ENCODE measurements around the gene SYMPK.
"Not testable (repeated sequence)": the region's sequence is repeated elsewhere in the genome, so short reads cannot be mapped to it uniquely, and the experiment has no call there.

SYMPK gene

DNA sequence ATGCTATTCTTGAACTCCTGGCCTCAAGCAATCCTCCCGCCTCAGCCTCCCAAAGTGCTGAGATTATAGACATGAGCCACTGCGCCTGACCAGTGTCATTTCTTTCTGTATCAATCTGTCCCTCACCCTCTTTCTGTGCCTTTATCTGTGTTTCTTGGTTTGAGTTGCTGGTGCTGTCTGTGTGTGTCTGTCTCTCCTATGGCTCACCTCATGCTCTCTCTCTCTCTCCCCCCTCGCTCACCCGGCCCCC is 13.1 kb upstream of the SYMPK start:
- TF ChIP-seq, protein P1, sequence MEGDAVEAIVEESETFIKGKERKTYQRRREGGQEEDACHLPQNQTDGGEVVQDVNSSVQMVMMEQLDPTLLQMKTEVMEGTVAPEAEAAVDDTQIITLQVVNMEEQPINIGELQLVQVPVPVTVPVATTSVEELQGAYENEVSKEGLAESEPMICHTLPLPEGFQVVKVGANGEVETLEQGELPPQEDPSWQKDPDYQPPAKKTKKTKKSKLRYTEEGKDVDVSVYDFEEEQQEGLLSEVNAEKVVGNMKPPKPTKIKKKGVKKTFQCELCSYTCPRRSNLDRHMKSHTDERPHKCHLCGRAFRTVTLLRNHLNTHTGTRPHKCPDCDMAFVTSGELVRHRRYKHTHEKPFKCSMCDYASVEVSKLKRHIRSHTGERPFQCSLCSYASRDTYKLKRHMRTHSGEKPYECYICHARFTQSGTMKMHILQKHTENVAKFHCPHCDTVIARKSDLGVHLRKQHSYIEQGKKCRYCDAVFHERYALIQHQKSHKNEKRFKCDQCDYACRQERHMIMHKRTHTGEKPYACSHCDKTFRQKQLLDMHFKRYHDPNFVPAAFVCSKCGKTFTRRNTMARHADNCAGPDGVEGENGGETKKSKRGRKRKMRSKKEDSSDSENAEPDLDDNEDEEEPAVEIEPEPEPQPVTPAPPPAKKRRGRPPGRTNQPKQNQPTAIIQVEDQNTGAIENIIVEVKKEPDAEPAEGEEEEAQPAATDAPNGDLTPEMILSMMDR (IDR thresholded peaks at IDR 0.05), result no peak
- Histone ChIP-seq H3K9me3 (no peaks in the 10 kb centered on the region), H3K27me3 (peaks cover 89% of the 10 kb centered on the region), H3K27ac (no peak overlapping the region), H3K36me3 (no peaks in the 10 kb centered on the region), H3K4me1 (ENCODE audit: control insufficient read depth in 1 of 2, insufficient read depth in 1 of 2, low read depth in 1 of 2, low read length in 1 of 2) (no peaks in the 10 kb centered on the region), H3K4me3 (ENCODE audit: low read depth in 1 of 2, low read length in 1 of 2) (no peak overlapping the region)

DNA sequence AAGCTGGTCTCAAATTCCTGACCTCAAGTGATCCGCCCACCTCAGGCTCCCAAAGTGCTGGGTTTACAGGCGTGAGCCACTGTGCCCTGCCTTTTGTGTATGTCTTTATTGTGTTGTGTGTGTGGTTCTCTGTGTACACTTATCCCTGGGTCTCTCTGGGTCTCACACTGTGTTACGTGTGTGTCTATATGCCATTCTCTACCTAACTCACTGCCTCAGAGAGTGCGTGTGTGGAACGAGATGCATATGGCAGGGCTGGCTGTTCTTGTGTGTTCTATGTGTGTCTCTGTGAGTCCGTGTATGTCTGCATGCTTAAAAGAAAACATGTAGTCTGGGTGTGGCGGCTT is 11.6 kb upstream of the SYMPK start:
- Histone ChIP-seq H3K36me3 (no peaks in the 10 kb centered on the region), H3K4me3 (ENCODE audit: low read depth in 1 of 2, low read length in 1 of 2) (no peak overlapping the region), H3K9me3 (no peaks in the 10 kb centered on the region), H3K27me3 (peaks cover 76% of the 10 kb centered on the region), H3K4me1 (ENCODE audit: control insufficient read depth in 1 of 2, insufficient read depth in 1 of 2, low read depth in 1 of 2, low read length in 1 of 2) (no peaks in the 10 kb centered on the region), H3K27ac (no peak overlapping the region)
- TF ChIP-seq, protein P1 (IDR thresholded peaks at IDR 0.05), result no peak

DNA sequence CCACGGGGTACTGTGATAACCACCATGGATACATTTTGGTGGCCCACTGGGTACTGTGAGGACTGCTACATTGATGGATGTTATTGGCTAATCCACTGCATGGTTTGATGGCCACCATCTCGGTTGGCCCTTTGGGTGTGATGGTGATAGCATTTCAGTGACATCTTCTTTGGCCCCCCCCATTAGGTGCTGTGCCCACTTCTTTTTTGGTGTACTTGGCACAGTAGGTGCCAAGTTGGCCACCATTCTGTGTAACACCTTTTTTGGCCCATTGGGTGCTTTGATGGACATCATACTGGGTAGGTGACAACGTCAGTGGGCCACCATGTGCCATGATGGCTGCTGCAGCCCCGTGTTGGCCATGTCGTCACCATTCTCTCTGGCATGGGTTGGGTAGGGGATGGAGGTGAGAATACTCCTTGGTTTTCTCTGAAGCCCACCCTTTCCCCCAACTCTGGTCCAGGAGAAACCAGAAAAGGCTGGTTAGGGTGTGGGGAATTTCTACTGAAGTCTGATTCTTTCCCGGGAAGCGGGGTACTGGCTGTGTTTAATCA is 10.3 kb upstream of the SYMPK start:
- TF ChIP-seq, protein P1 (IDR thresholded peaks at IDR 0.05), result no peak

DNA sequence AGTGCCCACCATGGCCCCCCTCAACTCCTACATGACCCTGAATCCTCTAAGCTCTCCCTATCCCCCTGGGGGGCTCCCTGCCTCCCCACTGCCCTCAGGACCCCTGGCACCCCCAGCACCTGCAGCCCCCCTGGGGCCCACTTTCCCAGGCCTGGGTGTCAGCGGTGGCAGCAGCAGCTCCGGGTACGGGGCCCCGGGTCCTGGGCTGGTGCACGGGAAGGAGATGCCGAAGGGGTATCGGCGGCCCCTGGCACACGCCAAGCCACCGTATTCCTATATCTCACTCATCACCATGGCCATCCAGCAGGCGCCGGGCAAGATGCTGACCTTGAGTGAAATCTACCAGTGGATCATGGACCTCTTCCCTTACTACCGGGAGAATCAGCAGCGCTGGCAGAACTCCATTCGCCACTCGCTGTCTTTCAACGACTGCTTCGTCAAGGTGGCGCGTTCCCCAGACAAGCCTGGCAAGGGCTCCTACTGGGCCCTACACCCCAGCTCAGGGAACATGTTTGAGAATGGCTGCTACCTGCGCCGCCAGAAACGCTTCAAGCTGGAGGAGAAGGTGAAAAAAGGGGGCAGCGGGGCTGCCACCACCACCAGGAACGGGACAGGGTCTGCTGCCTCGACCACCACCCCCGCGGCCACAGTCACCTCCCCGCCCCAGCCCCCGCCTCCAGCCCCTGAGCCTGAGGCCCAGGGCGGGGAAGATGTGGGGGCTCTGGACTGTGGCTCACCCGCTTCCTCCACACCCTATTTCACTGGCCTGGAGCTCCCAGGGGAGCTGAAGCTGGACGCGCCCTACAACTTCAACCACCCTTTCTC is 9.4 kb upstream of the SYMPK start:
- Histone ChIP-seq H3K4me1 (ENCODE audit: control insufficient read depth in 1 of 2, insufficient read depth in 1 of 2, low read depth in 1 of 2, low read length in 1 of 2) (no peaks in the 10 kb centered on the region), H3K4me3 (ENCODE audit: low read depth in 1 of 2, low read length in 1 of 2) (no peak overlapping the region), H3K9me3 (no peaks in the 10 kb centered on the region), H3K27ac (no peak overlapping the region), H3K27me3 (peaks cover 72% of the 10 kb centered on the region), H3K36me3 (no peaks in the 10 kb centered on the region)
- TF ChIP-seq, protein P1 (IDR thresholded peaks at IDR 0.05), result no peak

More for the DNA sequence above, 10.3 kb upstream of the SYMPK start:
- no peaks in the 10 kb centered on the region for H3K36me3 ChIP-seq
- H3K4me3 ChIP-seq (ENCODE audit: low read depth in 1 of 2, low read length in 1 of 2), result no peak overlapping the region
- H3K4me1 ChIP-seq (ENCODE audit: control insufficient read depth in 1 of 2, insufficient read depth in 1 of 2, low read depth in 1 of 2, low read length in 1 of 2), result no peaks in the 10 kb centered on the region
- peaks cover 74% of the 10 kb centered on the region for H3K27me3 ChIP-seq
- H3K27ac ChIP-seq, result no peak overlapping the region
- no peaks in the 10 kb centered on the region for H3K9me3 ChIP-seq

DNA sequence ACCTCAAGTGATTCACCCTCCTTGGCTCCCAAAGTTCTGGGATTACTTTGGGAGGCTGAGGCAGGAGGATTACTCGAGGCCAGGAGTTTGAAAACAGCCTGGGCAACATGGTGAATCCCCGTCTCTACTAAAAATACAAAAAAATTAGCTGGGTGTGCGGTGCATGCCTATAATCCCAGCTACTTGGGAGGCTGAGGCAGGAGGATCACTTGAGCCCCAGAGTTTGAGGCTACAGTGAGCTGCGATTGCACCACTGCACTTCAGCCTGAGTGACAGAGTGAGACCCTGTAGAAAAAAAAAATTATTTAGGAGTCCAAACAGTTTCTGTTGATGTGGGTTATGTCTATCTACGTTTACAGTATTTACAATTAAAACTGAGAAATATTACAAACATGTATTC is 7.9 kb upstream of the SYMPK start:
- Histone ChIP-seq H3K4me3 (ENCODE audit: low read depth in 1 of 2, low read length in 1 of 2) (no peak overlapping the region), H3K27me3 (peaks cover 72% of the 10 kb centered on the region), H3K36me3 (no peaks in the 10 kb centered on the region), H3K27ac (no peak overlapping the region), H3K9me3 (no peaks in the 10 kb centered on the region), H3K4me1 (ENCODE audit: control insufficient read depth in 1 of 2, insufficient read depth in 1 of 2, low read depth in 1 of 2, low read length in 1 of 2) (no peaks in the 10 kb centered on the region)
- TF ChIP-seq, protein P1 (IDR thresholded peaks at IDR 0.05), result no peak

DNA sequence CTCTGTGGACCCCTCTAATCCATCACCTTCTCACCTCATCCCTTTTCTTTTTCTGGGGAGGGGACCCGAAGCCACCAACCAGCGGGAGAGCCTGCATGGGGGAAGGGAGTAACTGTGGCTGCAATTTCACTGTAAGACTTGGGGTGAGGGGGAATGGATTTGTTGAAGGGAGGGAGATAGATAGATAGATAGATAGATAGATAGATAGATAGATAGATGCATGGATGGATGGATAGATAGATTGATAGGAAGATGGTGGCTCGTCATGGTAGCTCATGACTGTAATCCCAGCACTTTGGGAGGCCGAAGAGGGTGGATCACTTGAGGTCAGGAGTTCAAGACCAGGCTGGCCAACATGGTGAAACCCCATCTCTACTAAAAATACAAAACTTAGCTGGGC is 4.3 kb upstream of the SYMPK start:
- not testable (repeated sequence) for H3K27ac ChIP-seq; H3K4me3 ChIP-seq (ENCODE audit: low read depth in 1 of 2, low read length in 1 of 2); H3K36me3 ChIP-seq; H3K9me3 ChIP-seq
- Histone ChIP-seq H3K27me3 (peaks cover 63% of the 10 kb centered on the region), H3K4me1 (ENCODE audit: control insufficient read depth in 1 of 2, insufficient read depth in 1 of 2, low read depth in 1 of 2, low read length in 1 of 2) (peaks cover 13 to 18% of the 10 kb centered on the region in 2 experiments)

Data from neutrophil (primary cell).